Liver (tissue), 3 donors: ENCODE measurements around the gene AGBL4.

ENCODE experiments used
- NR2F2 ChIP-seq: IDR thresholded peaks from 2 replicates; pipeline ENCODE4 v1.6.1; 2016; ENCODE audit warnings: antibody characterized with exemption
- RAD21 ChIP-seq, 2 donors: IDR thresholded peaks; 2 replicates each; pipeline ENCODE4 v1.6.1; 2016; ENCODE audit warnings: antibody characterized with exemption in 2 of 2, mild to moderate bottlenecking in 2 of 2
- RXRA ChIP-seq, 2 donors: IDR thresholded peaks; 2 replicates each; pipeline ENCODE4 v1.6.1; 2017 to 2018; ENCODE audit warnings: antibody characterized with exemption in 2 of 2, mild to moderate bottlenecking in 1 of 2
- SP1 ChIP-seq: IDR thresholded peaks from 2 replicates; pipeline ENCODE4 v1.6.1; 2018; ENCODE audit warnings: antibody characterized with exemption, mild to moderate bottlenecking
- TAF1 ChIP-seq: conservative IDR thresholded peaks from 2 replicates; pipeline ENCODE4 v1.6.1; 2016; ENCODE audit warnings: antibody characterized with exemption, mild to moderate bottlenecking
- TF ChIP-seq, protein P1 (sequence below): fragments of 150-350 bp; IDR thresholded peaks from 2 replicates; pipeline ENCODE4 v1.5.1; 2017; ENCODE audit warnings: improper control_type of control experiment, low read depth, low read length; ENCODE audit not compliant: missing input control
- donor health status: healthy.
- donor health status: healthy.

DNA sequence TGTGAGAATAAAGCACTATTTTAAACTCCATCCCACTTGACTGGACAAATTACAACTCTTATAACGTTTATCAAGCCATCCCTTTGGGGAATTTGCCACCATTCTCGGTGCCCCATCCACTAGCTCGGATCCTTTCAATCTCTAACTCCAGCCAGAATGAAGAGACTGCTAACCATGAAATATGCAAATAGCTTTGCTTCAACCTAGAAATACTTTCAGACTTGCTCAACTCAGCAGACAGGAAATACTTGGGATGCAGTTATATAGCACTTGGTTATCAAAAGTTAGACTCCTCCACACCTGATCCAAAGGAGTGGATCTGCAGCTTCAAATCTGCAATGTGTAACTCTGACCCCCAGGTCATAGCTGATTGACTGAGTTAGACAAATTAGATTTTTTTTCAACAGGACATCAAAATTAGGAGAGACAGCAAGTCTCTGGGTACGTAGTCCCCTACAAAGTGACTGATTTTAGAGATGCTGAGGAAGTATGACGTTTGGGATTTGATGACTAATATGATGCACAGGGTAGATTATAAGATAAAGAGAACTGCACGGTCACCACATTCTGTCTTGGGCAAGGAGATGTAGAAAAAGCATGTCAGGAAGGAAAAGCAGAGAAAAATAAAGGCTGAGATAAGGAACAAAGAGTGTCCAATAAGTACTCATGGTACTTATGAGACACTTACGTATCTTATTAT is 496.0 kb downstream of the AGBL4 start:
- TF ChIP-seq TAF1 = no peak
- no peak for TF ChIP-seq NR2F2
- TF ChIP-seq, protein P1, sequence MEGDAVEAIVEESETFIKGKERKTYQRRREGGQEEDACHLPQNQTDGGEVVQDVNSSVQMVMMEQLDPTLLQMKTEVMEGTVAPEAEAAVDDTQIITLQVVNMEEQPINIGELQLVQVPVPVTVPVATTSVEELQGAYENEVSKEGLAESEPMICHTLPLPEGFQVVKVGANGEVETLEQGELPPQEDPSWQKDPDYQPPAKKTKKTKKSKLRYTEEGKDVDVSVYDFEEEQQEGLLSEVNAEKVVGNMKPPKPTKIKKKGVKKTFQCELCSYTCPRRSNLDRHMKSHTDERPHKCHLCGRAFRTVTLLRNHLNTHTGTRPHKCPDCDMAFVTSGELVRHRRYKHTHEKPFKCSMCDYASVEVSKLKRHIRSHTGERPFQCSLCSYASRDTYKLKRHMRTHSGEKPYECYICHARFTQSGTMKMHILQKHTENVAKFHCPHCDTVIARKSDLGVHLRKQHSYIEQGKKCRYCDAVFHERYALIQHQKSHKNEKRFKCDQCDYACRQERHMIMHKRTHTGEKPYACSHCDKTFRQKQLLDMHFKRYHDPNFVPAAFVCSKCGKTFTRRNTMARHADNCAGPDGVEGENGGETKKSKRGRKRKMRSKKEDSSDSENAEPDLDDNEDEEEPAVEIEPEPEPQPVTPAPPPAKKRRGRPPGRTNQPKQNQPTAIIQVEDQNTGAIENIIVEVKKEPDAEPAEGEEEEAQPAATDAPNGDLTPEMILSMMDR = no peak
- no peak for TF ChIP-seq SP1
- TF ChIP-seq RAD21 (IDR thresholded peaks at IDR 0.05) = no peak
- no peak for TF ChIP-seq RXRA (IDR thresholded peaks at IDR 0.05)
